ENCODE data around the gene MAGI1.

Gene MAGI1

DNA sequence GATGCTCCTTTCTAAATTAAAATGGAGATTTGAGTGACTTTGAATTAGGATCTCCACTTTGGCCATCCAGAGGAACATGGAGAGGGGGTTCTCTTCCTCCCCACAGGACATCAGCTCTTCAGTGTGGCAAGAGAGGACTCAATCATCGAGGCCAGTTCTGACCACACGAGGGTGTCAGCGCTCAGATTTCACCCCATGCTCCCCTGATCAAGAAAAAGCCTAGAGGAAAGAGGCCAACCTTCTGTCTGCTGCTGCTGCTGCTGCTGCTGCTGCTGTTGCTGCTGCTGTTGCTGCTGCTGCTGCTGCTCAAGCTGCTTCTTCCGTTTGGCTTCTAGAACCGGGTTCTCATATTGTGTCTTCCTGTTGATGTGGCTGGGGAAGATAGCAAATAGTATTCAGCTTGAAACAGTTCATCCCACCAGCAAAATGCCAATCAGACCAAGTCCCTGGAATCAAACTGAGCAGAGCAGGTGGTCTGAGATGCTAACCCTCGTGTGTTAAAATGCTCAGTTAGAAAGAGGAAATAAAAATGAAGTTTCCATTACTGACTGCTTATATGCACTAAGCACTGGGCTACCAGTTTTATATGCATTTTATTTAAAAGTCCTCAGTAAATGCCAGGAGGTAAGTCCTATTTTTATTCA lies 599.0 kb downstream of the MAGI1 start:
- peak; percentile 27 for DNase-seq

DNA sequence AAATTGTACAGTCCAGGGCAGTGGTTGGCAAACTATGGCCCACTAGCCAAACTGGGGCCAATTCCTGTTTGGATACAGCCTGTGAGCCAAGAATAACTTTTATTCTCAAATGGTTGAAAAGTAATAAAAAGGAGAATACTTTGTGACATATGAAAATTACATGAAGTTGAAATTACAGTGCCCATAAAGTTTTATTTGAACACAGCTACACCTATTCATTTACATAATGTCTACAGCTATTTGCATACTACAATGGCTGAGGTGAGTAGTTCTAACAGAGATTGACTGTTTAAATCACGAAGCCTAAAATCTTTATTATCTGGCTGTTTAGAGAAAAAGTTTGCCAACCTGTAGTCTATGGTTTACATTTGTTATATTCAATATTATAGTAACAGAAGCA lies 600.1 kb downstream of the MAGI1 start:
- DNase-seq = no peak

DNA sequence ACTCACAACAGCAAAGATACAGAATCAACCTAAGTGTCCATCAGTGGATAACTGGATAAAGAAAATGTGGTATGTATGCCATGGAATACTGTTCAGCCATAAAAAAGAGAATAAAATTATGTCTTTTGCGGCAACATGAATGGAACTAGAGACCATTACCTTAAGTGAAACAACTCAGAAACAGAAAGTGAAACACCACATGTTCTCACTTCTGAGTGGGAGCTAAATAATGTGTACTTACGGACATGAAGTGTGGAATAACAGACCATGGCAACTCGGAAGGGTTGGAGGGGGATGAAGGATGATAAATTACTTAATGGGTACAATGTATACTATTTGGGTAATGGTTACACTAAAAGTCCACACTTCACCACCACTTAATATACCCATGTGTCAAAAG lies 600.6 kb downstream of the MAGI1 start:
- no peak for DNase-seq

DNA sequence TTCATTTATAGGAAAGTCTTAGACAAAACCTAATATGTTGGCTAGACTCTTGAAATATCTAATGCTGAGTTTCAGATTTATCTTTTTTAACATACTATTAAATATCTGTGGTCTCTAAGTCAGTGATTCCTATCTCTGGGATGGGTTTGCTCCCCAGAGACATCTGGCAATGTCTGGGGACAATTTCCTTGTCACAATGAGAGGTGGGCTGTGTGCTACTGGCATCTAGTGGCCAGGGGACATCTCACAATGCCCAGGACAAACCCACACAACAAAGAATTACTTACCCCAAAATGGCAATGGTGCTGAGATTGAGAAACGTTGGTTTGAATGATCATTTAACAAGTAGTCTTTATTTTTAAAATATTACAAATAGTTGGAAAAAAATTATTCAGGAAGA lies 602.1 kb downstream of the MAGI1 start:
- DNase-seq = no peak

DNA sequence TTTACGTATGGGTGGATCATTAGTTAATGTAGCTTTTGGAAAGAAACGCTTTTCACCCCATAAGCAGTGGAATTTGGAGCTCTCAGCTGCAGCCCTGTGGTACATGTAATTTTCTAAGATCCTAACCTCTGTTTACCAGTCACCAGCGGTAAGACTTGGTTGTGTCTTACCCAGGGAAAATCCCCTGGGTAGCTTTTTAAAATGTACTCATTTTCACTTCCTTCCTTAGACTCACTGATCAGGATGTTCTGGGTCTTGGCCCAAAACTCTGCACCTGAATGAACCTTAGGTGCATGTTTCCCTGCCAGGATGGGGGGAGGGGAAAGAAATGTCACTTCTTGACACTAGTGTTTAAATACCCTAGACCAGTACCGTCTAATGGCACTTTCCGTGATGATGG lies 605.2 kb downstream of the MAGI1 start:
- DNase-seq = no peak

DNA sequence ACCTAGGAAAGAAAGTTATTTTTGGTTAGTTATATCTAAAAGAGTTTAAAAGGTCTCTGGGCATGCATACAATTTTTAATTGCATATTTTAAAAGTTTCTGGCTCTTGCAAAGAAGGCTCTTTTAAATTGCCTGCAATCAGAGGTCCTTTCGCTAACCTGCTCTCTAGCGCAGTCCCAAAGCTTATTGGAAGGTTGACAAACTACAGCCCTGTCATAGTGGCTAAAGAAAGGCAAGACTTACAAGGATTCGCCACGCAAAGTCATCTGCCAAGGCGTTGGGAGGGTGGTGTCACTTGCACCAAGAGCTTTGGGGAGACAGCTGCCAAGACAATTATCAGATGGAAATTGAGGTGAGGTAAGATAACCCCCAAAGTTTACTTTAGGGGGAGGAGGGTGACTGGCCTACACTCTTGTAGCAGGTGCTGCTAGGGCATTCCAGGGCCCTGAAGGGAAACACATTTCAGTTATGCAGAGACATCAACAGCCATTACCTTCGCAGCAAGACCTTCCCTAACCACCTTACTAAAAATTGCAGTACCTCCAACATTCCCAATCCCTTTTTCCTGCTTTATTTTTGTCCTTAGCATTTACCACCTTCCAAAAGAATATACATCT lies 606.2 kb downstream of the MAGI1 start:
- DNase-seq = no peak

DNA sequence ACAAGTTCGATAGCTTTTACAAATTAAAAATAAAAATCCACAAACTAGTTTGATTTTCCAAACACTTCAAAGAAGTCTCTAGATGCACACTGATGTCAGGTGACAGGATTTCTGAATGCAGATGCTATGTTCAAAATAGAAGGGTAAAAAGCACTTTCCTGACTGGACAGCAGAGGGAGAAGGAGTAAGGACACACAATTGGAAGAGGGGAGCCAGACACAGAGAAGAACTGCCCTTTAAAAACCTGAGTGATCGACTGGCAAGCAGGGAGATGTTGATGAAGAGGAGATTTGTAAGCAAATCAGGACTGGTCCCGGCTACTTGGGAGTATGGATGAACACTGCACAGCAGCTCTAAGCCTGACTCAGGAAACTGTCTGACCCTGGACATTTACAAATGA lies 612.8 kb downstream of the MAGI1 start:
- no peak for DNase-seq

DNA sequence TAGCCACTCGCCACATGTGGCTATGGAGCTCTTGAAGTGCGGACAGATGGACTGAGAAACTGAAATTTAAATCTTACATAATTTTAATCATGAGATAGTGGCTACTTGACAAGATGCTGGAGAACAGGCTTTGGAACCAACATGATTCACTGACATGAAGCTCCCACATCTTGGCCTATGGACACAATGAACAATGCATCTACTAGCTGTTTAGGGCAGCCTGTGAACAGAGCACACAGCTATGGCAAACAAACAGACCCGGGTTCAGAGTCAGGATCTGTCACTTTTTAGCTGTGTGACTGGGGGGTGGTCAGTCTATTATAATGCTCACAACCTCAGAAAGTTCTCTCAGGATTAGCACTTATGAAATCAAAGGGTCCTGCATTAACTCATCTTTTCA lies 616.6 kb downstream of the MAGI1 start:
- no peak for DNase-seq

DNA sequence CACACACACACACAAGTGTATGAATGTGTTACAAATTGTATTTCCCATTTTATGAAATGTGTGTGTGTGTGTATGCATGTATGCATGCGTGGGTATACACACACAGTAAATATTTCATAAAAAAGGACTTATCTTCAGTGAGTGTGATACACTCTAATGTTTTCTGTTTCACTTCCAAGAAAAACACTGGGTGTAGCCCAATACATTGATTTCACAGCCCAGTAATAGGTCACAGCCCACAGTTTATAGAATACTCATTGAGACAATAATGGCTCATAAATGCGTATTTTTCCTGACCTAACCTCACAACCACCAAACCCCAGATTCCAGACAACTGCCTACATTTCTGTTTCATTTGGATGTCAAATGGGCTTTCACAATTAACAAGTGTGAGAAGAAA lies 619.5 kb downstream of the MAGI1 start:
- DNase-seq = no peak

DNA sequence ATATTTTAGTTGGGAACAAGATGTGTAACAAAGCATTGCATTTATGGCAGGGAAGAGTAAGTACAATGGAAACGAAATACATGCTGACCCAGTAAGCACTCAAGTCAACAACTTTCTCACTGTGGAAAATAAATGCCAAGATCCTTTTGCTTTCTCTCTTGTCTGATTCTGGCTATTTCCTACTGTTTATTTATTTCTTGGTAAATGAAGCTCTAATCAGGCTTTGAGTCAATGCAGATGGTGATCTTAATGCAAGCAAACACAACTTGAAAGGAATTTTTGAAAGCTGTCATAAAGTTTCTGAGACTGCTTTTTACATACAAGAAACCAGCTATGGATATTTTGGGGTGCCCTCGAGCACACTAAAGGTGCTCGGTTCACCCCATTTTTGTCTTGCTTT lies 624.8 kb downstream of the MAGI1 start:
- DNase-seq = no peak

DNA sequence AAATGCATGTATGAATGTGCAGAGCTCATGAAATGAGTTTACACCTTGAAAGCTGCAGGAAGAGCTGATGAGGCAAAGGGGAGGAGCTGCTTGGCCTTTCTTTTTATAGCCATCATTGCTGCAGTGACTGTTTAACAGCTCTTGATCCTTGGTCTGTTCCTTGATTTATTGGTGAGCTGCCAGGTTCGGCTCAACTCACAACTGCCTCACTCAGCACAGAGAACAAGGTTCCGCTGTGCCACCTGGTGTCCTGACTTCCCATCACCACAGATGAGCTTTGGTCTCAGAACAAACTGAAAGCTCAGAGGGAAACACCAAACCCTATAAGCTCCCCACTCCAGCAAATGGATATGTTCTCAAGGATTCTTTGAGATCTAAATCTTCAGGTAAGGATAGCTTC lies 626.1 kb downstream of the MAGI1 start:
- peak; percentile 53 for DNase-seq

DNA sequence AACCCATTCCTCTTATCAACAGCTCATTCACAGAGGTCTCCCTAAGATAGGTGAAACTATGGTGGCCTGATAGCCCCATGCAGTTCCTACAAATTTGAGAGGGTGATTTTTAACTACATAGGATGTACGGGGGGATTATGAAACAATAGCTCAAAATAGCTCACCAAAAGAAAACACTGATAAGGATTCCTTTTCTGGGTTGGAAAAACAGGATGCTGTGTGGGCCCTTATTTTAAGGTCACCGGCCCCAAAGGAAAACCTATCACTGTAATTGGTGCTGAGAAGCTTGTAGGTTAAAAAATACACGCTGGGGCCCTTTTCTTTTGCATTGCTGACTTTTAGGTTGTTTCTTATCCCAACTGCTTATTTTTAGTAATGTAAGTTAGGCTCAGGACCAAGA lies 627.4 kb downstream of the MAGI1 start:
- no peak for DNase-seq

DNA sequence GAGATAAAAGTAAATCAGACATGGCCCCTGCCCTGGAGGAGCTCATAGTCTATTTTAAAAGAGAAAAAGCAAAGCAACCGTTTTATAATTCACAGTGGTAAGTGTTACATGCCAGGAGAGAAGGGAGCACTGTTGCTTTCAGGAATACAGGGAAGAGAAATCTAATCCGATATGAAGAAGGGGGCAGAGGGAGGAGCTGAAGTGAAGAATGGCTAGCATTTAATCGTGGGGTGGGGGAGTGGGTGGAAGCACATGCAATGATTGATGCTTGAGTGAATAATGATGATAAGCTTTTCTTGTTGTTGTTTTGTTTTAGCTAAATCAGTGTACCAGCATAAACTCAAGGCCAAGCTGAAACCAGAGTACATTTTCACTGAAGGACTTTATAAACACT lies 629.5 kb downstream of the MAGI1 start:
- DNase-seq = no peak

DNA sequence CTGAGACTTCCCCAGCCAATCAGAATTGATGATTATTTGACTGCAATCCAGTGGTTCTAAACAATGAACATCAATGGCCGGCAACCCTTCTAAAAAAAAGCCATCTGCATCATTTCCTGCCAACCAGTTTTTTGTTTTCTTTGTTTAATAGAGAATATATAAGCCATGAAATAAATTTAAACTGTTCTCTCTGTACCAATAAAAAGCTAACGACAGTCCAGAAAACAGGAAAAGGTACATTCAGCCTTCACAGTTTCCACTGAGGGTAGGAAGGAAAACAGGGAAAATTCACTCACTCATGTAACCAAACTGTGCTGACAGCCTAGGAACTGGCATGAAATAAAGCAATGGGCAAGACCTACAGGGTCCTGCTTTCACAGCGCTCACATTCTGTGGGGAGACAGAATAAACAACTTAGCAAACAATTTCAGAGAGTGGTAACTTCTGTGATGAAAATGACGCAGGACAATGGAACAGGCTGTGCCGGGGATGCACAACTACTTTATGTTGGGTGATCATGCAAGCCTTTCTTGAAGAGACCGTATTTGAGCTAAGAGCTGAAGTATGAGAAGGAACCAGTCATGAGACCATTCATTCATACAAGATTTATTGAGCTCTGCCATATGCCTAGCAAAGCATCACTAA lies 630.1 kb downstream of the MAGI1 start:
- DNase-seq = no peak

DNA sequence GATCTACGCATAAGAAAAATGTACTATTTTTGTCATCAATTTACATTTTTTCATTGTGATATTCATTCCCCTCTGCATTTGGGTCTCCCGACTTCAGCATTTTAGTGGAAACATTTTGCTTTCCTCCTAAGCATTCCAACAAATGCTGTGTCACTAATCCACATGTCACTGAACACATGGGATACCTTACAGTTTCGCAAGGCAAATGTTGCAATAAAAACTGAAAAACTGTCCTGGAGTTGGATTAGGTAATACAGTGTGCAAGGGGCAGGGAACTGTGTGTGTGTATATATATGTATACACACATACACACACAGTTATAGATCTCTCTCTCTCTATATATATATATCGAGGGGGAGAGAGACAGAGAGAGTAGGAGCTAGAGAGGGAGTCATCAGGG lies 632.2 kb downstream of the MAGI1 start:
- DNase-seq = no peak

DNA sequence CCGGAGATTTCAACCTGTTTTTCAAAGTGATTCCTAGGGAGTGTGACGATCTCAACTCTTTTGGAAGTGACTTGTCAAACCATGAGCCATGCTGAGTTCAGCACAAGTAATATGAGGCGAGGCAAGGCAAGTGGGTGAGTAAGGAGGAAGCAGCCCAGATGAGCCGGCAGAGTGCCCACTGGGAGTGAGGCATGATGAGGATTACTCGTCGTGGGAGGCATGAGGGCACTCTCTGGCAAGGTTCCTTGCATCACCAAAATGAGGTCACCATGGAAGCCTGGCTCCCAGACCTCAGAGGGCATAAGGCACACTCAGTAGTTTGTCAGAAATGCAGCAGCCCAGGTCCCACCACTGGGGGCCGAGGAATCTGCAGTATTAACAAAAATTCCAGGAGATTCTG lies 636.1 kb downstream of the MAGI1 start:
- DNase-seq = no peak

DNA sequence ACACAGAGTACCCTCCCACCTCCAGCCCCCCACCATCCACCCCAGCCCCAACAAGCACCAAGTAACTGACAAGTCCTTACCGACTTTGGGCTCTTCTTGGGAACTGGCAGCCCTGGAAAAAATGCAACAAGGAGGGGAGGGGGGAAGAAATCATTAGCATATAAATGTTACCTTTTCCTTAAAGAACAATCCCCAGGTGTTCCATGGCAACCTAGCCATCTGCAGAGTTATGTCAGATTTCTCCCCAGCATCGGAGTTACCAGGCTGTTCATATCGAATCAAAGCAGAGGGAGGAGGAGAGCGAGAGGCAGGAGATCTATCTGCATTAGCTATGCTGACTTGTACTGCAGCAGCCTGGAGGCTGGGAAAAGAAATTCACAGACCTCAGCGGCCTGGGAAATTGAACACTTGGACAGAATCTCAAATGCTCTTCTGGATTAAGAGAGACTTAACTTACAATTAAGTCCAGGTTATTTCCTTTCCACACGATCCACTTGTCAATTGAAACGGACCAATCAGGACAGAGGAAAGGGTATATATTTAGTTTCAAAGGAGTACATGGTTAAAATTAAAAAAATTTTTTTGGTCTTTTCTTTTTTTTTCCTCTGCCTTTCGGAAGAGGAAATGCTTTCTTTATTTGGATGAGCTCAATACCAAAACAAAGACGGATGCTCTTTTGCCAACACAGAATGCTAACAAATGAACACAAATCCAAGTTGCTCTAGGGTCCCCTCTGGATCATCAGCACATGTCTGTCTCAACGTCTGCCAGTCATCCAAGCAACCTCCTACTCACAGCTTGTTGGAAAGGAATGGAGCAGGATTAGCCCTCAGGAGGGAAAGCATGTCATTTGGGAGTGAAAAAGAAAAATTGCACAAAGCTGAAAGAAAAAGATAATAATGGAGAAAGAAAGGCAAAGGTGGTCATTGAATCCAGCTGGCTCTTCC lies 637.1 kb downstream of the MAGI1 start:
- no peak for DNase-seq

DNA sequence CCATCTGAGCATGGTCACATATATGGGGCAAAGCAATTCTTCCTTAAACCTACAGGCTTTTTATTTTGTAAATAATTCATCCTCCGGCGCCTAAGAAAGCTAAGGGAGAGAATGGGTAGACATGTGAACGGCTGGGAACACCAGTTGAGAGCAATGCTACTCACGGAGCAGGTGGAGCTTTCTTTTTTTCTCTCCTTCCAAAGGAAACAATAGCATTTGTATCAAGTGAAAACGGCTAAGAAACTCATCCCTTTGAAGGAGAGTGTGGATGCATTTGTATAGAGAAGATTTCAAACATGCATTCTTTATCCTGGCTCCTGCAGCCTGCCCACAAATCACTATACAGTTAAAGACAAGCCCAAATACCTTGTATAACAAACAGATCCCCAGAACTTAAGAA lies 637.8 kb downstream of the MAGI1 start:
- DNase-seq = no peak

DNA sequence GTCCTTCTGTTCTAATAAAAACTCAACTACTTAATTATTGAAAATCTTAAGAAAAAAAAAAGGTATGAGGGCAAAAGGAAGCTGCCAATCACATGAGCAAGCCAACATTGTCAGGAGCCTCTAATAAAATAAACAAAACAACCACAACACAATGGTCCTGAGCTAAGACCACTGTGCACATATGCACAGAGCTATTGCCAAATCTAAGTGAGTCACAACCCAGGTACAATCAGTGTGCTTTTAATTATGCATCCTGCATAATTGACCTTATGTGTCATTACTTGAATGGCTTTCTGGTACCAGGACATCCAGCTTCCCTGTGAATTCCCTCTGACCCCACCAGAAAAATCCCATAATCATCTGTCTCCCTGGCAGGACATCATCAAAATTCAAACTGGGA lies 639.8 kb downstream of the MAGI1 start:
- no peak for DNase-seq

DNA sequence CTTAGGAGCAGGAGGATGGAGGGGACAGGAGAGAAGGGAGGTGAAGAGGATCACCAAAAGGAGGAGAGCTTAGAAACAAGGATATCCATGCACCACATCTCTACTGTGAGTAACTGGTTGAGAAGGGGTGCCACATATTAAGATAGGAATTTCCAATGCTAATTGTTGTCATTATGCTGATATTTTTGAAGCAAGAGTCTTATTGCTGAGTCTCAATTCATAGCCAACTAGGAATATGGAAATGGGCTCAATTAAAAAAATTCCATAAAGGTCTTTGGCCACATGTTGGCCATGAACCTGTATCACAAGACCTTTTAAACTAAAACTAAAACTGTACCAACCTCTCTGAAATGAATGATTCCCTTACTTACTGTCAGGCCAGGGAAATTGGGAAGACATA lies 642.6 kb downstream of the MAGI1 start:
- DNase-seq = no peak

DNA sequence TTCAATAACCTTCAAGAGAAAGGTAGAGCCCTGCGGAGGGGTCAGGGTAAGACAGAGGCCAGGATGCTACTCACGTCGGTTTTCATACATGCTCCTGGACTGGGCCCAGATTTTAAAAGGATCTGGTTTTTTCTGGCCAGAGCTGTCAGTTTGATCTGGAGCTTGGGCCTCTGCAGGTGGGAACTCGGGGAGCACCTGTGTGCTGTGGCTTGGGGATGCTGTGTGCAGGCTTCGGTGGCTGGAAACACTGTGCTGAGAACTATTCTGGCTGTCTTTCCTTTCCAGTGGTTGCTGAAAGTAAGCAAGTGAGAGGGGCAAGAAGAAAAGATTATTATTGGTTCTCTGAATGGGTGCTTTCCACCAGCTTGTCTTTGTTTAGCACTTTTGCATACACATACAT lies 647.6 kb downstream of the MAGI1 start:
- DNase-seq = no peak

DNA sequence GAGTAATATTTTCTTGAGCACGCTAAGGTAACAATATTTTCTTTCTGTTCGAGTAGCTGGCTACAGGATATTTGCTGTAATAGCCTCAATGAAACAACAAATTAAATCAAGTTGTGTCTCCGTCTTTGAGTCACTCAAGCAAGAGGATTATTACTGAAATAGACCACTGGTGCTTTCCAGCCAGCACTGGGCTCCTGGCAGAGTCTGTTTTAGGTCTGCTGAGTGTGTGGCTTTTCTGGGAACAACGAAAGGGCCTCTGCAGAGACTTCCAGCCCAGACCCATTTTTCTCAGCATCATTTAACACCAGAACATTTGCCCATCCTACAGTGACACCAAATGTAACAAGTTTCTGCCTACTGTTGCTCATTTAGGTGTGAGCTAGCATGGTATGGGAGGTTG lies 652.9 kb downstream of the MAGI1 start:
- no peak for DNase-seq

DNA sequence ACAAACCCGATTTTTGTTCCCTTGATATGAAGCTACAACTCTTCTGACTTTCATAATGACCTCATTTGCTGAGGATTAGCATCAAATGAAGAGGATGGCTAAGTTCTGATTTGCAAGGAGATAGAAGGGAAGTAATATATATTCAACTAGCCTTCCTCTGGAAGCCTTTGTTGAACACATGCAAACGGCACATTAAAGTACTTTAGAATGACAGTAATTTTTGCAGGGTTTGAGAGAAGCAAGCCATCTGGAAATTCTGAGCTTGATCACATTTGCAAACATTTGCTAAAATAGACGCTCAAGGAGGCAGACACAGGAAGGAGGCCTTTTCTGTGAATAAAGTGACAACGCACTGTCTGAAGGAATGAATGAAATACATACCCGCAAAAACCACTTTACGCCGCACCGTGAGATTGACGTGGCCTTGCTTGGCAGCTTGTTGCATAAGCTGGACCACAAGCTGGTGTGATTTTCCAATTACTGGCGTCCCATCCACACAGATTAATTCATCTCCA lies 657.2 kb downstream of the MAGI1 start:
- DNase-seq = no peak

Measured in NCI-H345 (cell line).